Measurements from ENCODE around the gene PTBP1. TPM values are rescaled to one million over a fixed set of nuclear protein-coding genes. Genes with fewer than 3 reads are reported as not detected.

Gene PTBP1
- total and polyA plus RNA-seq, 2 of the 13 experiments (the other 11 are each of a cell fraction or from before 2014, with no cell fraction given): 195 to 288 TPM

- TF ChIP-seq ZBTB4 (CRISPR knock-in tag; IDR thresholded peaks at IDR 0.05; ENCODE audit: borderline replicate concordance): no peak
- TF ChIP-seq MAZ (IDR thresholded peaks at IDR 0.05; ENCODE audit: borderline replicate concordance, low read depth, low read length): 0 out of 2 replicates have a peak, but pooled peaks have one; percentile 18
- no peak for TF ChIP-seq MAZ (CRISPR knock-in tag; IDR thresholded peaks at IDR 0.05; ENCODE audit: low read depth)
- no peak for TF ChIP-seq HNRNPLL (IDR thresholded peaks at IDR 0.05; ENCODE audit: low read depth, low read length, poor library complexity, severe bottlenecking)
- 0 out of 2 replicates have a peak, but pooled peaks have one; percentile 44 for TF ChIP-seq ZNF280D (CRISPR knock-in tag; IDR thresholded peaks at IDR 0.05)
- TF ChIP-seq FOXK2 (IDR thresholded peaks at IDR 0.05): no peak
- TF ChIP-seq ZNF737 (CRISPR knock-in tag; IDR thresholded peaks at IDR 0.05; ENCODE audit: borderline replicate concordance): no peak
- TF ChIP-seq ZNF547 (CRISPR knock-in tag; IDR thresholded peaks at IDR 0.05): no peak
- no peak for TF ChIP-seq MTA3 (CRISPR knock-in tag; IDR thresholded peaks at IDR 0.05)
- no peak for TF ChIP-seq CSRNP2 (CRISPR knock-in tag; conservative IDR thresholded peaks at IDR 0.05; ENCODE audit: low read depth)
- no peak for TF ChIP-seq PBX3 (CRISPR knock-in tag; IDR thresholded peaks at IDR 0.05; ENCODE audit: borderline replicate concordance)
- no peak for TF ChIP-seq FOXK1 (CRISPR knock-in tag; IDR thresholded peaks at IDR 0.05; ENCODE audit: borderline replicate concordance, low read depth)
- TF ChIP-seq DPF2 (CRISPR knock-in tag; IDR thresholded peaks at IDR 0.05; ENCODE audit: borderline replicate concordance, low read depth): 0 out of 2 replicates have a peak, but pooled peaks have one; percentile 39
- no peak for TF ChIP-seq PBX2 (CRISPR knock-in tag; IDR thresholded peaks at IDR 0.05)
- no peak for TF ChIP-seq ZNF598 (CRISPR knock-in tag; IDR thresholded peaks at IDR 0.05; ENCODE audit: borderline replicate concordance)
- no peak for TF ChIP-seq BCL6 (CRISPR knock-in tag; IDR thresholded peaks at IDR 0.05)
- peak; percentile 90 for TF ChIP-seq ZNF768 (CRISPR knock-in tag; IDR thresholded peaks at IDR 0.05)
- TF ChIP-seq ZNF816 (CRISPR knock-in tag; IDR thresholded peaks at IDR 0.05; ENCODE audit: borderline replicate concordance): no peak
Measured at GRCh38 chr19:751501-752341, 45.5 kb upstream of the PTBP1 start (continued).
